Measurements from ENCODE around the gene ADAM30. TPM values are rescaled to one million over a fixed set of nuclear protein-coding genes. Genes with fewer than 3 reads are reported as not detected.
A peak's percentile ranks its signal among the peaks of the same experiment; 100 is the strongest.

ADAM30 gene
- total and polyA plus RNA-seq, 2 experiments from 2014 or later = not detected

DNA sequence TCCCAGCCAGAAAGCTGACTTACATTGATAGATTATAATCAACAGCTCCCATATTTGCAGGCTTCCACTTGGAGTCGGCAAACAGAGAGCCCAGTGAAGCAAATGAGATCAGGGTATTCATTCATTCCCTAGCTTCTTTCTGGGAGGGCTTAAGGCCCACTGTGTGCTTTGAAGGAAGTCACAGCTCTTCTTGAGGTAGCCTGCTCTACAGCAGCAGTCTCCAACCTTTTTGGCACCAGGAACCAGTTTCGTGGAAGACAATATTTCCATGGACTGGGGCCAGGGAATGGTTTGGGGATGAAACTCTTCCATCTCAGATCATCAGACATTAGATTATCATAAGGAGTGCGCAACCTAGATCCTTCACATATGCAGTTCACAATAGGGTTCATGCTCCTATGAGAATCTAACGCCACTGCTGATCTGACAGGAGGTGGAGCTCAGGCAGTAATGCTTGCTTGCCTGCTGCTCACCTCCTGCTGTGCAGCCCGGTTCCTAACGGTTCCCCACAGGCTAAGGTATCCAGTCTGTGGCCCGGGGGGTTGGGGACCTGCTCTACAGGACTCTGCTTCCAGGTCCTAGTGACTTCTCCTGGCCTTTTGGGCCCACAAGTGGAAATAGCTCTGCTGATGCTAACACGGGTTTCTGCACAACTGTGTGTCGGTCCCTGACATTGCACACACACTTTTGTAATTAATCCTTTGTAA is 13.7 kb upstream of the ADAM30 start:
- Histone ChIP-seq H3K9me3 (ENCODE audit: low read depth) (peaks cover 3% of the 10 kb centered on the region), H3K27me3 (no peaks in the 10 kb centered on the region), H3K4me2 (no peak overlapping the region), H2AFZ (no peak overlapping the region), H3K36me3 (replicated peaks; ENCODE audit: insufficient read depth, low read depth) (peaks cover 4% of the 10 kb centered on the region), H3K4me3 (no peak overlapping the region), H3K9me2 (replicated peaks; ENCODE audit: insufficient read depth) (no peaks in the 10 kb centered on the region), H3K79me2 (no peaks in the 10 kb centered on the region), H3K27ac (no peak overlapping the region), H4K20me1 (ENCODE audit: insufficient read depth, poor library complexity, severe bottlenecking) (no peaks in the 10 kb centered on the region), H3K4me1 (ENCODE audit: insufficient read depth) (no peaks in the 10 kb centered on the region)
- WGBS (ENCODE audit: low lambda C conversion rate, missing lambda C conversion rate) = 72% methylated on average over 9 of the region's 9 CpGs
- DNase-seq (ENCODE audit: low spot score) = no peak
- TF ChIP-seq EZH2 (IDR thresholded peaks at IDR 0.05; ENCODE audit: borderline replicate concordance) = no peak

DNA sequence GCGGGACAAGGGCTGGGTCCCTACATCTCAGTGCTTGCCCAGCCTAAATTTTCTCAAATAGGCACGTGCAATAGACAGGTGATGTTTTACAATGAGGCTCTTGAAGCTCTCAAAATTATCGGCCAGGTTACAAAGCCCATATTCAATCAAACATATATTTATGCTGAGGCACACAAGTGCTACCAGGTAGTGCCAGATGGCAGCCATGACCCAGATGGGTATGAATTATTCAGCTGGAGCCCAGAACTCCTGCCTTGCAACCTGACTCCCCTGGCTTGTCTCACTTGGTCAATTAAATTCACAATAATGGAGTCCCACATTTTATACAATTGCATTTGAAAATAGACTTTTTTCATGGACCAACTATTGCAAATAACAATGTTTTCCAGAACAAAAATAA is 12.3 kb upstream of the ADAM30 start:
- Histone ChIP-seq H3K9me2 (replicated peaks; ENCODE audit: insufficient read depth) (no peaks in the 10 kb centered on the region), H2AFZ (no peak overlapping the region), H3K36me3 (replicated peaks; ENCODE audit: insufficient read depth, low read depth) (no peaks in the 10 kb centered on the region), H3K4me3 (no peak overlapping the region), H3K79me2 (no peaks in the 10 kb centered on the region), H3K27me3 (no peaks in the 10 kb centered on the region), H4K20me1 (ENCODE audit: insufficient read depth, poor library complexity, severe bottlenecking) (no peaks in the 10 kb centered on the region), H3K4me1 (ENCODE audit: insufficient read depth) (peaks cover 3% of the 10 kb centered on the region), H3K9me3 (ENCODE audit: low read depth) (peaks cover 3% of the 10 kb centered on the region), H3K4me2 (no peak overlapping the region), H3K27ac (no peak overlapping the region)
- 99% methylated on average over 3 of the region's 3 CpGs for WGBS (ENCODE audit: low lambda C conversion rate, missing lambda C conversion rate)
- no peak for DNase-seq (ENCODE audit: low spot score)
- TF ChIP-seq EZH2 (IDR thresholded peaks at IDR 0.05; ENCODE audit: borderline replicate concordance) (no peak), CTCF (IDR thresholded peaks at IDR 0.05; ENCODE audit: poor library complexity) (no peak), EZH2phosphoT487 (IDR thresholded peaks at IDR 0.05; ENCODE audit: low read depth, severe bottlenecking, unreplicated experiment) (no peak)

DNA sequence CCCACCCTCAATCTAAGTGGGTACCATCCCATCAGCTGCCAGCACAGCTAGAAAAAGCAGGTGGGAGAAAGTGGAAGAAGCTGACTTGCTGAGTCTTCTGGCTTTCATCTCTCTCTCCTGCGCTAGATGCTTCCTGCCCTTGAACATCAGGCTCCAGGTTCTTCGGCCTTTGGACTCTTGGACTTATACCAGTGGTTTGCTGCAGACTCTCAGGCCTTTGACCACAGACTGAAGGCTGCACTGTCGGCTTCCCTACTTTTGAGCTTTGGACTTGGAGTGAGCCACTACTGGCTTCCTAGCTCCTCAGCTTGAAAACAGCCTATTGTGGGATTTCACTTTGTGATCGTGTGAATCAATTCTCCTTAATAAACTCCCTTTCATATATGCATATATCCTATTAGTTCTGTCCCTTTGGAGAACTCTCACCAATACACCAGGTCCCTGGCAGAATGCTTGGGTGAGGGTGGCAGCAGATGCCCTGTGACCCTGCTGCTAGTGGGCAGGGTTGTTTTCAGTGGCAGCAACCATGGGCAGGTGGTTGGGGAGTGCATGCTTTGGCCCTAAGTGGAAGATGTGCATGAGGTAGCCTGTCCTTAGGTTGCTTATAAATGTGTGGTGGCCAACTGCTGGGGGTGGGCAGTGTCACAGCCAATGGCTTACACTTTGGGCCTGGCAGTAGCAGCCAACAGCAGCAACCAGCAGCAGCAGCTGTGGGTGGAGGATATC is 10.8 kb upstream of the ADAM30 start:
- TF ChIP-seq EZH2 (IDR thresholded peaks at IDR 0.05; ENCODE audit: borderline replicate concordance) (no peak), CTCF (IDR thresholded peaks at IDR 0.05; ENCODE audit: poor library complexity) (no peak), EZH2phosphoT487 (IDR thresholded peaks at IDR 0.05; ENCODE audit: low read depth, severe bottlenecking, unreplicated experiment) (no peak)
- WGBS (ENCODE audit: low lambda C conversion rate, missing lambda C conversion rate) = 85% methylated on average over 4 of the region's 4 CpGs

DNA sequence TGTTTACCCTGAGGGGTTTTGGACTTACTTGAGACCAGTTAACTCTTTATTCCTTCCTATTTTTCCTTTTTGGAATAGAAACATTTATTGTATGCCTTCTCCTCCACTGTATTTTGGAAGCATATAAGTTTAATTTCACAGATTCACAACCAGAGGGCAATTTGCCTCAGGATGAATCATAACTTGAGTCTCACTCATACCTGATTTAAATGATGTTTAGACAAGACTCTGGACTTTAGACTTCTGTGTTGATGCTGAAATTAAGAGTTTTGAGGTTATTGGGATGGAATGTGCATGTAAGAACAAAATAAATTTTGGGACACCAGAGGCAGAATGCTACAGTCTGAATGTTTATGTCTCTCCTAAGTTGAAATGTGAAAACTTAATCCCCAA is 7.1 kb upstream of the ADAM30 start:
- no peak overlapping the region for H2AFZ ChIP-seq
- no peak overlapping the region for H3K4me2 ChIP-seq
- H4K20me1 ChIP-seq (ENCODE audit: insufficient read depth, poor library complexity, severe bottlenecking) = no peaks in the 10 kb centered on the region
- no peaks in the 10 kb centered on the region for H3K36me3 ChIP-seq (replicated peaks; ENCODE audit: insufficient read depth, low read depth)
- H3K4me1 ChIP-seq (ENCODE audit: insufficient read depth) = peaks cover 4% of the 10 kb centered on the region
- H3K9me3 ChIP-seq (ENCODE audit: low read depth) = peaks cover 3% of the 10 kb centered on the region
- no peaks in the 10 kb centered on the region for H3K9me2 ChIP-seq (replicated peaks; ENCODE audit: insufficient read depth)
- no peak overlapping the region for H3K4me3 ChIP-seq
- DNase-seq (ENCODE audit: low spot score) = no peak
- no peak overlapping the region for H3K27ac ChIP-seq
- no peak for TF ChIP-seq EZH2 (IDR thresholded peaks at IDR 0.05; ENCODE audit: borderline replicate concordance)
- no peak for TF ChIP-seq CTCF (IDR thresholded peaks at IDR 0.05; ENCODE audit: poor library complexity)
- TF ChIP-seq EZH2phosphoT487 (IDR thresholded peaks at IDR 0.05; ENCODE audit: low read depth, severe bottlenecking, unreplicated experiment) = no peak
- H3K27me3 ChIP-seq = no peaks in the 10 kb centered on the region
- no peaks in the 10 kb centered on the region for H3K79me2 ChIP-seq

More for the DNA sequence above, 10.8 kb upstream of the ADAM30 start:
- peak; percentile 16 for DNase-seq (ENCODE audit: low spot score)
- no peak overlapping the region for H3K27ac ChIP-seq
- H3K27me3 ChIP-seq = no peaks in the 10 kb centered on the region
- H2AFZ ChIP-seq = no peak overlapping the region
- no peaks in the 10 kb centered on the region for H3K36me3 ChIP-seq (replicated peaks; ENCODE audit: insufficient read depth, low read depth)
- peaks cover 3% of the 10 kb centered on the region for H3K9me3 ChIP-seq (ENCODE audit: low read depth)
- no peaks in the 10 kb centered on the region for H3K9me2 ChIP-seq (replicated peaks; ENCODE audit: insufficient read depth)
- no peak overlapping the region for H3K4me2 ChIP-seq
- no peaks in the 10 kb centered on the region for H3K79me2 ChIP-seq
- H3K4me1 ChIP-seq (ENCODE audit: insufficient read depth) = peaks cover 4% of the 10 kb centered on the region
- no peaks in the 10 kb centered on the region for H4K20me1 ChIP-seq (ENCODE audit: insufficient read depth, poor library complexity, severe bottlenecking)
- H3K4me3 ChIP-seq = no peak overlapping the region

Data from hepatocyte (in vitro differentiated cells).